Measurements from ENCODE around the gene CFAP61. TPM values are rescaled to one million over a fixed set of nuclear protein-coding genes. Genes with fewer than 3 reads are reported as not detected.

The CFAP61 gene
- total RNA-seq, 1 donor from 2014 or later = 36.9 TPM

GRCh38 chr20:20246996-20247633, 194.8 kb downstream of the CFAP61 start:
- DNase-seq = no peak
- intact Hi-C loops (cut with DNase I) = no loop called here
- ATAC-seq (ENCODE audit: poor library complexity) = no peak

DNA sequence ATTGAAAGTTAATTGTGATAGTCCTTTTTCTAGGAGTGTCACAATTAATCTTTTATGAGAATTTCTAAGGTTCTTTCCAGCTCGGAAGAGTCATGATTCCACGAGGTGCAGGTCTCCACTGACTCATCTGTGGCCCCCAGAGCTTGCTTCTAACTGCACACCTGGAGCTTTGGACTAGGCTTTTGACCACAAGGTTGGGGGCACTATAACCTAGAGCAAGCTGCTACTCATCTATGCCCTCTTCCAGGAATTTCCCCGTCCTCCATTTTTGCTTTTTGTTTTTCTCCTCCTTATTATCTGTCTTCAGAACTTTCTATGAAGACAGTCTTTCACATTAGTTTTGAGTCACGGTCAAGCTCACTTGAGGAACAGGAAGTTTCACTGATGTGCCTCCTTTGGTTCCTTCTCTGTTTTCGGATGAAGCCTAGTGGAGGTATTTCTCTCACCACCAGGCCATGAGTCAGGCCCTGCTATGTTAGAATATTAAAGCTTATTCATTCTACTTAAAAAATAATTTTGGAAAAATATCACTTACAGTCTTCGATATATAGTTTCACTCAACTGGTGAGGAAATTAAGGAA, 196.4 kb downstream of the CFAP61 start:
- DNase-seq = no peak
- intact Hi-C loops (cut with DNase I) = no loop called here
- ATAC-seq (ENCODE audit: poor library complexity) = no peak

GRCh38 chr20:20251317-20251716, 199.0 kb downstream of the CFAP61 start:
- ATAC-seq (ENCODE audit: poor library complexity) (no peak), DNase-seq (no peak)
- intact Hi-C loops (cut with DNase I) = no loop called here

- DNase-seq = no peak
- intact Hi-C loops (cut with DNase I) = no loop called here
- no peak for ATAC-seq (ENCODE audit: poor library complexity)
Measured at GRCh38 chr20:20251836-20252235, 199.5 kb downstream of the CFAP61 start.

DNA sequence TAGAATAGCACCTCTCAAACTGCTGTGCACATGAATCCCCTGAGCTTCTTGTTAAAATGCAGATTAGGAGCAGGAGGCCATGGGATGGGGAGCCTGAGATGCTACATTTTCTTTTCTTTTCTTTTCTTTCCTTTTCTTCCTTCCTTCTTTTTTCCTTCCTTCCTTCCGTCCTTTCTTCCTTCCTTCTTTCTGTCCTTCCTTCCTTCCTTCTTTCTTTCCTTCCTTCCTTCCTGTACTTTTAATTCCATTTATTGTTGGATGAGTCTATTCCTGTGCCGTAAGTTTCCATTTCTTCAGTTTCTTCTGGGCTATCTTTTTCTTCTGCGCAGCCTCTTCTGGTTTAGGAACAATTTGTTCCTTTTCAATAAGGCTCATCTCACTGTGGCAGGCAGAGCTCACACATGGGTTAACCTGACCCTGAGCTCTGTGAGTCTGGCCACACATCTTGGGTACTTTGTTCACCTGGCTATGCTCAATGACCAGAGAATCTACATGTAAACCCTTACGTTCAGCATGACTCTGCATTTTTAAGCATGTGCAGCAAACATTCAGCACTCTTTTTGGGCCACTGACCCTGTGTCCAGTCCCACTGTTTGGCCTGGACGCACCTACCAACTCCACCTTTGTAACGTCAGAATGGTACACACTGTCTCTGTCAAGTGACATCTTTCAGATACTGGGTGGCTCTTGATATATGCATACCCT, 200.9 kb downstream of the CFAP61 start:
- ATAC-seq (ENCODE audit: poor library complexity) = no peak
- intact Hi-C loops (cut with DNase I) = no loop called here
- no peak for DNase-seq

DNA sequence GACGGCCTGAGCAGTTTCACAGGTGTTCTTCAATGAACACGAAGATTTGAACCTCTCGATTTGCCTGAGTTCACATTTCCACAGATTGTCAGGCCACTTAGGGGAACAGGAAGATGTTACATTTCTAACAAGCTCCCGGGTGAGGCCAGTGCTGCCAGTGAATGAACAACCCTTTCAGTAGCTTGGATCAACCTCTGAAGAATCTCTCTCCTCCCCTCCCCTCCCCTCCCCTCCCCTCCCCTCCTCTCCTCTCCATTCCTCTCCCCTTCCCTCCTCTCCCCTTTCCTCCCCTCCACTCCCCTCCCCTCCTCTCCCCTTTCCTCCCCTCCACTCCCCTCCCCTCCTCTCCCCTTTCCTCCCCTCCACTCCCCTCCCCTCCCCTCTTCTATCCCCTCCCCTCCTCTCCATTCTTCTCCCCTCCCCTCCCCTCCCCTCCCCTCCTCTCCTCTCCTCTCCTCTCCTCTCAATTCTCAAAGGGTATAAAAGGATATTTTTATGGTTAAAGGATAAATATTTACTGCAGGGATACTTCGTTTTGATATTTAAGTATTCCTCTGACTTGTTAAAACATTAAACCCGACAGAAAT, 201.5 kb downstream of the CFAP61 start:
- DNase-seq = no peak
- intact Hi-C loops (cut with DNase I) = no loop called here
- ATAC-seq (ENCODE audit: poor library complexity) = no peak

GRCh38 chr20:20255099-20255498, 202.8 kb downstream of the CFAP61 start:
- ATAC-seq (ENCODE audit: poor library complexity) (no peak), DNase-seq (no peak)
- intact Hi-C loops (cut with DNase I) = no loop called here

DNA sequence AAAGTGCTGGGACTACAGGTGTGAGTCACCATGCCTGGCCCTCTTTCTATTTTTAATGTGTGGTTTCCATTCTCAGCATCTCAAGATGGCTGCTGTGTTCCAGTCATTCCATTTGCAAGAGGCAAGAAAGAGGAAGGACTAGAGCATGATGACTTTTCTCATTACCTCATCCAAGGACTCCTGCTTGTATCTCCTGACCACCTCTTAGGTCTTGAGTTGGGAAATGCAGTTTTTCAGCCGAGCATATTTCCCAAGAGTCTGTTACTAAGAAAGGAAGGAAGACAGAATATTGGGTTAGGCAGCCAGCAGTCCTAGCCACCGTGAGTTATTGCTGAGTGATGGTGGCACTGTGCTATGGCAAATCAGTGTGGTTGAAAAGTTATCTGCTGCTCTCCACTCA, 207.2 kb downstream of the CFAP61 start:
- ATAC-seq (ENCODE audit: poor library complexity) = no peak
- intact Hi-C loops (cut with DNase I) = no loop called here

DNA sequence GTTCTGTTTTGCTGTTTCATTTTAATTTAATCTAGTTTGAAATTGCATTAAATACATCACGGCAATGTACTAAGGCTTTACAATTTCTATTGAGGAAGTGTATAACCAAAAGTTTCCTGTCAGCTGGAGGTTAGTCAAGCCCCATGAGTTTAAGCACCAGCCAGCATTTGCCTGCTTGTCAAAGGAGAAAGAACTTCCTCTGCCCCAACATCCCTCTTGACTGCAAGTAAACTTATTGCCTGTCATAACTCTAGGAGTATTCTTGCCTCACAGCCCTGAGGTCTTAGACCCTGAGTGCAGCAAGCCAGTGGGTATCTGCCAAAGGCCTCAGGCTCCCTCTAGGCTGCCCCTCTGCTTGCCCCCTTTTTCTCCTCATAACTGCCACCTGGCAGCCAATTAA, 208.8 kb downstream of the CFAP61 start:
- intact Hi-C loops (cut with DNase I) = no loop called here
- peak; percentile 55 for ATAC-seq (ENCODE audit: poor library complexity)
- DNase-seq = no peak

More for the DNA sequence above, 207.2 kb downstream of the CFAP61 start:
- DNase-seq = no peak

DNA sequence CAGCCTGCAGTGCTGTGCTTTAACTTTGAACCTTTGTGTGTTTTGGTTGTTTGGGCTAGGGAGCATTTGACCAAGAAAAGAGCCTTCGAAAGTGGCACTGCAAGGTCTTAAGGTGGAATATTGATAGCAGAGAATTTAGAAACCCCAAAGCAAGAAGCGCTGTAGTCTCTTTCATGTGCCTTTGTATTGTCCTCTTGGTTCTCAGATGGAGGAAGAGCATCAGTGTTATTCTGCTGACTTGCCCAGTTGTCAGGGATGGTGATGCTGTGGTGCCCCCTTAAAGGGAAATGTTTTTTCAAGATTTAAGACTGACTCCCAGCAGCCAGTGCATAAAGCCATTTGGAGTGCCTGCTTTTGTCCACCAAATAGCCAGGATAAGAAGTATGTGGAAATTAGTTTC, 212.9 kb downstream of the CFAP61 start:
- DNase-seq (no peak), ATAC-seq (ENCODE audit: poor library complexity) (no peak)
- intact Hi-C loops (cut with DNase I) = no loop called here

GRCh38 chr20:20266552-20266951, 214.2 kb downstream of the CFAP61 start:
- DNase-seq (no peak), ATAC-seq (ENCODE audit: poor library complexity) (no peak)
- intact Hi-C loops (cut with DNase I) = no loop called here

DNA sequence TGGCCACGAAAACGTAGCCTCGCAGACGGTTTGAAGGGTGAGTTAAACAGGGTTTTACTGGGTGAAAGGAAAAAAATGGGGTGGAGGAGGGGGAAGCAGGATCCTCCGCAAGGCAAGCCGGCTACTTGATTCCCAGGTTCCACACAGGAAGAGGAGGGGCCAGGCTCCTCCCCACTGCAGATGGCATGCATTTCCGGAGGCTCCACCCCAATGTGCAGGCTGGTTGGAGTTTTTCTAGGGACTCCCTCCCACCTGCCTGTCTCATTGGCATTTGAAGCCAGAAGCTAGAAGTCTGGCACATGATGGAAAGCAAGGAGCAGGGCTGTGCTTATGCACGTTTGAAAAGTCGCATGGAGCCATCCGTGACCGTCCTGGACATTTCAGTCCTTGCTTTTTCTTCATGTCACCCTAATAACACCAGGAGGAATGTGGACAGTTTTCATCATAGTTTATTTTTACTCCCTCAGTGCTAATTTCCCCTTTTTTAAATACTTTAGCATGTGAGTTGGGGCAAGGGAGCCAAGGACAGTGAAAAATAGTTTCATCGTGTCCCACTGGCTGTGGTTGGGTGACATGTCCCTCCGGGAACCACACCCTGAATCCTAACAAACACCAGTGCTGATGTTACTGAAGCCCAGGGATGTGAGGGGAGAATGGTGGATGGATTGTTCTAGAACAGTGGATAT, 215.5 kb downstream of the CFAP61 start:
- intact Hi-C loops (cut with DNase I) = no loop called here
- ATAC-seq (ENCODE audit: poor library complexity) (peak; percentile 79), DNase-seq (peak; percentile 55)

DNA sequence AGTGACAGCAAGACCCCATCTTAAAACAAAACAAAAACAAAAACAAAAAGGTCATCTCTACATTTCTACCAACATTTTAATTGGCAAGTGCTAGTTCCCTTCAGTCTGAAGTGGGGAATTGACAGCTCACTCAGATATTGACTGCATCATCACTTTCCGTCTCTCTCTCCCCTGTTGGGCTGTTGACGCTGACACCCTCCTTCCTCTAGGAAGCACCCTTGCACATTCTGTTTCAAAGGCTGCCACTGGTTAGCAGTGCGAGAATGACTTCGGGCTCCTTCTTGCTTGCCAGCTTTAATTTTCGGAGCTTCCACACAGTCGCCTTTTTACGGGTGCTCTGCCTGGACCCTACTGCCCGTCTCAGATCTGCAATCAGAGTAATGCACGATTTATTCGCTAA, 218.9 kb downstream of the CFAP61 start:
- intact Hi-C loops (cut with DNase I) = no loop called here
- peak; percentile 43 for ATAC-seq (ENCODE audit: poor library complexity)

GRCh38 chr20:20272686-20273085, 220.4 kb downstream of the CFAP61 start:
- intact Hi-C loops (cut with DNase I) = no loop called here
- no peak for ATAC-seq (ENCODE audit: poor library complexity)
- no peak for DNase-seq

More for the DNA sequence above, 218.9 kb downstream of the CFAP61 start:
- no peak for DNase-seq

DNA sequence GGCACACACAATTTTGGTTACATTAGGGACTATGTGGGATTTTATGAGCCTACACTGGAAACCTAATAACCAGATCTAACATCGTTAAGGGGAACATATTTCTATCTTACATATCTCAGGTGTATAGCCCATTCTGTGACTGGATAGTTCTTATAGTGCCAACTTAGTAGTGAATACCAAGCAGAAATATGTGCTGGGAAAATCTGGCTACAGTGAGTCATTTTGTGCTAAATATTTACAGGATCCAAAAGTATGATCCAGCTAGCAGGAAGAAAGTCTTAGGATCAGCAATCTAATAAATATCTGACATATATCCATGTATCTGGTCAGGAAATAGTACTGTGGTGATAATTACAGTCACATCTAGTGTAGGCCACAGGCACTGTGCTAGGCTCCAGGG, 221.0 kb downstream of the CFAP61 start:
- intact Hi-C loops (cut with DNase I) = no loop called here
- ATAC-seq (ENCODE audit: poor library complexity) = no peak
- DNase-seq = no peak

DNA sequence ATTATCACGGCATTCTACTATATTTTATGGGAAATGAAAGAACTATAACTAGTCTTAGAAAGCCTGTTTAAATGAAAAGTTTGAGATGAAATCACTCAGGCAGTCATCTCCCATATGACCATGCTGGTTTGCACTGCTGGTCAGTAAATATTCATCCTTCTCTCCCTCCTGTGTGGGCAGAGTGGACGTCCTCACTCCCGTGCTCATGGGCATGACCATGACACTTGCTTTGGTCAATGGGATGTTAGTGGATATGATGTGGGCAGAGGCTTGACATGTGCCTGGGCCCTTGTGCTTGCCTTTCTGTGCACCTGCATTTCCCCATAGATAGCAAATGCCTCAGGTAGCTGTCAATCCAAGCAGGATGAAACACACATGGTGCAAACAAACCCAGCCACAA, 222.5 kb downstream of the CFAP61 start:
- ATAC-seq (ENCODE audit: poor library complexity) (no peak), DNase-seq (no peak)
- intact Hi-C loops (cut with DNase I) = no loop called here

GRCh38 chr20:20275636-20276035, 223.3 kb downstream of the CFAP61 start:
- DNase-seq (no peak), ATAC-seq (ENCODE audit: poor library complexity) (no peak)
- intact Hi-C loops (cut with DNase I) = no loop called here

GRCh38 chr20:20276811-20277530, 224.6 kb downstream of the CFAP61 start:
- ATAC-seq (ENCODE audit: poor library complexity) (no peak), DNase-seq (peak; percentile 55)
- intact Hi-C loops (cut with DNase I) = no loop called here

GRCh38 chr20:20277894-20278335, 225.6 kb downstream of the CFAP61 start:
- peak; percentile 57 for DNase-seq
- intact Hi-C loops (cut with DNase I) = no loop called here
- ATAC-seq (ENCODE audit: poor library complexity) = peak; percentile 96

Measured in Right ventricle myocardium superior (tissue), 1 donor.